Tibial nerve (tissue), 4 donors: Measurements from ENCODE around the gene PNPLA7.

Experiments
- EP300 ChIP-seq, 2 donors: sonication (generic); formaldehyde crosslinking; IDR thresholded peaks; one replicate each; pipeline ENCODE4 v1.6.1; 2017; ENCODE audit warnings: antibody characterized with exemption in 2 of 2, mild to moderate bottlenecking in 1 of 2
- POLR2A ChIP-seq, 2 donors: fragments of 450-650 bp; IDR thresholded peaks; one replicate each; pipeline ENCODE4 v1.6.1; 2017; ENCODE audit warnings: antibody characterized with exemption in 2 of 2, mild to moderate bottlenecking in 2 of 2, moderate library complexity in 2 of 2
- TF ChIP-seq, protein P1 (sequence below), 5 experiments: fragments of 200-600 bp in 3 of 5; fragments of 450-650 bp in 2 of 5; sonication (generic) in 3 of 5; IDR thresholded peaks; one replicate each; pipeline ENCODE4 v1.5.1; 2016 to 2019; ENCODE audit warnings: antibody characterized with exemption in 5 of 5, mild to moderate bottlenecking in 3 of 5, moderate library complexity in 2 of 5

DNA sequence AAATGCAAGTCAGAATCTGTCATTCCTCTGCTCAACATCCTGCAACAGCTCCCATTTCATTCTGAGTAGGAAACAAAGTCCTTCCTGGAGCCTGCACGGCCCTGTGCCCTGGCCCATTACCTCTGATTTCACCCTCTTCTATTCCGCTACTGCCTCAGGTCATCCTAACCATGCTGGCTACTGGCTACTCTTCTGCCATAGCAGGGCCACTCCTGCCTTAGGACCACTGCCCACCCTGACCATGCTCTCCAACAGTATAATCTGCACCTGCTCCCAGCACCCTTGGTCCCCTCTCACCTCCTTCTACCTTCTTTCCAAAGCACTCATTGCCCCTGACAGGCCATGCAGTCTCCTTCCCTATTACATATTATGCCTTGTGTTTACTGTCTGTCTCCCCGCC lies 20.4 kb upstream of the PNPLA7 start:
- no peak for TF ChIP-seq POLR2A (IDR thresholded peaks at IDR 0.05)
- TF ChIP-seq, protein P1, sequence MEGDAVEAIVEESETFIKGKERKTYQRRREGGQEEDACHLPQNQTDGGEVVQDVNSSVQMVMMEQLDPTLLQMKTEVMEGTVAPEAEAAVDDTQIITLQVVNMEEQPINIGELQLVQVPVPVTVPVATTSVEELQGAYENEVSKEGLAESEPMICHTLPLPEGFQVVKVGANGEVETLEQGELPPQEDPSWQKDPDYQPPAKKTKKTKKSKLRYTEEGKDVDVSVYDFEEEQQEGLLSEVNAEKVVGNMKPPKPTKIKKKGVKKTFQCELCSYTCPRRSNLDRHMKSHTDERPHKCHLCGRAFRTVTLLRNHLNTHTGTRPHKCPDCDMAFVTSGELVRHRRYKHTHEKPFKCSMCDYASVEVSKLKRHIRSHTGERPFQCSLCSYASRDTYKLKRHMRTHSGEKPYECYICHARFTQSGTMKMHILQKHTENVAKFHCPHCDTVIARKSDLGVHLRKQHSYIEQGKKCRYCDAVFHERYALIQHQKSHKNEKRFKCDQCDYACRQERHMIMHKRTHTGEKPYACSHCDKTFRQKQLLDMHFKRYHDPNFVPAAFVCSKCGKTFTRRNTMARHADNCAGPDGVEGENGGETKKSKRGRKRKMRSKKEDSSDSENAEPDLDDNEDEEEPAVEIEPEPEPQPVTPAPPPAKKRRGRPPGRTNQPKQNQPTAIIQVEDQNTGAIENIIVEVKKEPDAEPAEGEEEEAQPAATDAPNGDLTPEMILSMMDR (IDR thresholded peaks at IDR 0.05) = no peak
- TF ChIP-seq EP300 (IDR thresholded peaks at IDR 0.05) = no peak
